Cardiac muscle cell (in vitro differentiated cells and primary cell): ENCODE measurements around the gene RNPEP. TPM values are rescaled to one million over a fixed set of nuclear protein-coding genes. Genes with fewer than 3 reads are reported as not detected.
"Not testable (repeated sequence)": the region's sequence is repeated elsewhere in the genome, so short reads cannot be mapped to it uniquely, and the experiment has no call there.

Experiments
- DNase-seq, 2 donors: peaks; one replicate each; pipeline versions ENCODE4 v3.0.0 to v3.0.0-alpha.2; 2010 to 2017; ENCODE audit warnings: low read depth in 1 of 2, low spot score in 1 of 2
- H3K27ac ChIP-seq: fragments of 200-600 bp; sonication (generic); 2 replicates; pipeline ENCODE4 v1.5.1; 2016
- H3K27me3 ChIP-seq: fragments of 200-600 bp; sonication (generic); 2 replicates; pipeline ENCODE4 v1.6.0; 2016; ENCODE audit warnings: control low read depth
- H3K36me3 ChIP-seq: fragments of 200-600 bp; sonication (generic); 2 replicates; pipeline ENCODE4 v1.5.1; 2016; ENCODE audit warnings: control low read depth
- H3K4me1 ChIP-seq: fragments of 200-600 bp; sonication (generic); 2 replicates; pipeline ENCODE4 v1.8.1; 2017; ENCODE audit warnings: low read depth, mild to moderate bottlenecking, mixed run types
- H3K4me3 ChIP-seq: fragments of 200-600 bp; sonication (generic); 2 replicates; pipeline ENCODE4 v1.5.1; 2016; ENCODE audit warnings: mild to moderate bottlenecking
- H3K9me3 ChIP-seq: fragments of 200-600 bp; sonication (generic); 2 replicates; pipeline ENCODE4 v1.5.1; 2017; ENCODE audit warnings: low read depth, mild to moderate bottlenecking, control low read depth
- CTCF ChIP-seq: IDR thresholded peaks from 2 replicates; pipeline ENCODE4 v1.5.1; 2012; ENCODE audit warnings: low read depth, mild to moderate bottlenecking, low read length
- polyA plus RNA-seq: library from polyadenylated mRNA; unstranded; fragments of >200 nt; fragmentation: Nextera tagmentation; extraction: Ambion mirVana; gene quantifications from 2 replicates; pipeline ENCODE4 v1.2.1, GENCODE V29; 2016
- total RNA-seq: library from RNA; depleted of rRNA; stranded (reverse); fragments of >200 nt; gene quantifications from 2 replicates; pipeline ENCODE4 v1.2.3, GENCODE V29; 2016

RNPEP gene
- total and polyA plus RNA-seq, 2 experiments from 2014 or later: 52.6 to 56.6 TPM

- H3K27me3 ChIP-seq: no peaks in the 10 kb centered on the region
- no peaks in the 10 kb centered on the region for H3K9me3 ChIP-seq
- peaks cover 45% of the 10 kb centered on the region for H3K4me1 ChIP-seq
- DNase-seq: no peak
- H3K36me3 ChIP-seq: no peaks in the 10 kb centered on the region
- no peak overlapping the region for H3K4me3 ChIP-seq
- peak overlapping the region; percentile 71 for H3K27ac ChIP-seq
- no peak for TF ChIP-seq CTCF
These were observed 42.9 kb upstream of the RNPEP start for GRCh38 chr1:201939574-201939973.

- H3K27ac ChIP-seq, H3K4me3 ChIP-seq, H3K9me3 ChIP-seq, H3K36me3 ChIP-seq, DNase-seq, H3K27me3 ChIP-seq: not testable (repeated sequence)
- H3K4me1 ChIP-seq: peaks cover 51% of the 10 kb centered on the region
These were observed 42.1 kb upstream of the RNPEP start for GRCh38 chr1:201940316-201940715.

- Histone ChIP-seq H3K36me3 (no peaks in the 10 kb centered on the region), H3K27me3 (no peaks in the 10 kb centered on the region), H3K4me1 (peaks cover 52% of the 10 kb centered on the region), H3K9me3 (no peaks in the 10 kb centered on the region), H3K27ac (peak overlapping the region; percentile 95), H3K4me3 (peak overlapping the region; percentile 2)
- no peak for TF ChIP-seq CTCF
- peak in 1 of 2 donors; percentile 92 for DNase-seq
These were observed 40.9 kb upstream of the RNPEP start for GRCh38 chr1:201941420-201942128.

GRCh38 chr1:201942129-201942495 lies 40.3 kb upstream of the RNPEP start:
- Histone ChIP-seq H3K4me3 (peak overlapping the region; percentile 2), H3K9me3 (no peaks in the 10 kb centered on the region), H3K27ac (peak overlapping the region; percentile 95), H3K4me1 (peaks cover 55% of the 10 kb centered on the region), H3K36me3 (peaks cover 3% of the 10 kb centered on the region), H3K27me3 (no peaks in the 10 kb centered on the region)
- no peak for TF ChIP-seq CTCF
- DNase-seq: no peak

- H3K27me3 ChIP-seq: no peaks in the 10 kb centered on the region
- peaks cover 3% of the 10 kb centered on the region for H3K36me3 ChIP-seq
- peaks cover 62% of the 10 kb centered on the region for H3K4me1 ChIP-seq
- DNase-seq: no peak
- no peak for TF ChIP-seq CTCF
- no peaks in the 10 kb centered on the region for H3K9me3 ChIP-seq
- peak overlapping the region; percentile 56 for H3K4me3 ChIP-seq
- peak overlapping the region; percentile 95 for H3K27ac ChIP-seq
These were observed 38.4 kb upstream of the RNPEP start for GRCh38 chr1:201944002-201944401.

GRCh38 chr1:201944639-201945038 lies 37.8 kb upstream of the RNPEP start:
- H3K27me3 ChIP-seq: no peaks in the 10 kb centered on the region
- DNase-seq: no peak
- peak overlapping the region; percentile 95 for H3K27ac ChIP-seq
- H3K4me3 ChIP-seq: peak overlapping the region; percentile 56
- no peaks in the 10 kb centered on the region for H3K9me3 ChIP-seq
- H3K36me3 ChIP-seq: peaks cover 3% of the 10 kb centered on the region
- TF ChIP-seq CTCF: no peak
- H3K4me1 ChIP-seq: peaks cover 55% of the 10 kb centered on the region
